Measurements from ENCODE around the gene CDKN3.
"Not testable (repeated sequence)": the region's sequence is repeated elsewhere in the genome, so short reads cannot be mapped to it uniquely, and the experiment has no call there.

Gene CDKN3

DNA sequence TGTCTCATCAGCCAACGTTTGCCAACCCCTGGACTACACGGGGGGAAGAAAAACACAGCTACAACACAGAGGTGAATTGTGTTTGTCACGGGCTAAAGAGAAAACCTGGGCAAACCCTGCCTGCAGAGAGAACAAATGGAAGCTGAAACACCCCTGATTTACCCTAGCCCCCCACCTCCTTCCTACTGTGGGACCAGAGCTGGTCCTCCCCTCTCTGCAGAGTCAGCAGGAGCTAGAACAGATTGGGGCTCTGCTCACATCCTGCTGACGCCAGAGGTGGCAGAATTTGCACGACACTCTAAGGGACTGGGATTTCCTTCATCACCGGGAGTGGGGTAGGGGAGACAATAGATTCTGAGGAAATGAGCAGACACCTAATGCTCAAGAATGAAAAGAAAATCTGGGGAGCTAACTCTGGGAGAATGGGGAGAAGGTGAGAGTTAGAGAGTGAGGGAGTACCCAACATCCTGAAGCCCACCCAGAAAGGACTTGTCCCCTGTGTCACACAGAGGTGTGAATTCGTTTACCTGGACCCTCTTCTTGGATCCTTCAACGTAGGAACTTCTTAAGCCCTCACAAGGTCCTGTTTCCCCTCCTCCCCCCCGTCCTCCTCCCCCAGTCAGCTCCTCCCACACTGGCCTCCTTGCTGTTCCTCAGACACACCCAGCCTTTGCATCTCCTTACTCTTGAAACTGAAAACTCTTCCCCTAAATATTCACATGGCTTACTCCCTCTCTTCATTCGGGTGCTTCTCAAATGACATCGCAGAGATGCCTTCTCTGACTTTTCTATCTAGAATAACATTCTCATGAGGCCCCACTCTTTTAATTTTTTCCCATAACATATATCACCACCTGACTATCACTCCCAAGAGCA lies 26.2 kb upstream of the CDKN3 start:
- DNase-seq, result no peak

- DNase-seq, result no peak
Measured at GRCh38 chr14:54374117-54374884, 22.5 kb upstream of the CDKN3 start.

- DNase-seq, result no peak
Measured at GRCh38 chr14:54377501-54377900, 19.3 kb upstream of the CDKN3 start.

DNA sequence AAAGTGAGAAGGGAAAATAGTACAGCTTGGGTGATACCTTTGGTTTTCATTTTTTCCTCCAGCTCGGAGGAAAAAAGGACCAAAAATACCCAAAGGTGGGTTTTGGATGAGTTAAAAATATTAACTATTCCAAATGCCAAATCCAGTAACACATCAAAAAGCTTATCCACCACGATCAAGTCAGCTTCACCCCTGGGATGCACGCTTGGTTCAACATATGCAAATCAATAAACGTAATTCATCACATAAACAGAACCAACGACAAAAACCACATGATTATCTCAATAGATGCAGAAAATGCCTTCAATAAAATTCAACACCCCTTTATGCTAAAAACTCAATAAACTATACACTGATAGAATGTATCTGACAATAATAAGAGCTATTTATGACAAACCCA lies 17.9 kb upstream of the CDKN3 start:
- DNase-seq, result not testable (repeated sequence)

DNA sequence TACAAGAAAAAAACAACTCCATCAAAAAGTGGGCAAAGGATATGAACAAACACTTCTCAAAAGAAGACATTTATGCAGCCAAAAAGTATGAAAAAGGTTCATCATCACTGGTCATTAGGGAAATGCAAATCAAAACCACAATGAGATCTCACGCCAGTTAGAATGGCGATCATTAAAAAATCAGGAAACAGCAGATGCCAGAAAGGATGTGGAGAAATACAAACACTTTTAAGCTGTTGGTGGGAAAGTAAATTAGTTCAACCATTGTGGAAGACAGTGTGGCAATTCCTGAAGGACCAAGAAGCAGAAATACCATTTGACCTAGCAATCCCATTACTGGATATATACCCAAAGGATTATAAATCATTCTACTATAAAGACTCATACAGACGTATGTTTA lies 16.2 kb upstream of the CDKN3 start:
- DNase-seq, result not testable (repeated sequence)

DNA sequence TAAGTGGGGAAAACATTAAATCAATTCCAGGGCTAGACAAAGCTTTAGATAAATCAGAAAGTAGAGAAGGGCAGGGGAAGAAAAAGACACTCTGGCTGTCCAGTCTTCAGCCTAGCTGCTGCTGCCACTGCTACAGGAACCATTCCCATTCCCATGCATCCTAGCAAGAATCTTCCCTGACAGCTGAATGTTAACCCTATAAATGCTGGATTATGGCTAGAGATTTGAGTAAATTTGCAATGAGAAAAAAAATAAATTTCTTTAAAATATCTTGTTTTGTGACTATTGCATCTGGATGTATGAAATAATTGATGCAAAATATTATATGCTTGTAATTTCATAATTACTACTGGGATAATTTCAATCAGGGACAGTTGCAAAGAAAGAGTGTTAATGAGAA lies 15.0 kb upstream of the CDKN3 start:
- DNase-seq, result no peak

DNA sequence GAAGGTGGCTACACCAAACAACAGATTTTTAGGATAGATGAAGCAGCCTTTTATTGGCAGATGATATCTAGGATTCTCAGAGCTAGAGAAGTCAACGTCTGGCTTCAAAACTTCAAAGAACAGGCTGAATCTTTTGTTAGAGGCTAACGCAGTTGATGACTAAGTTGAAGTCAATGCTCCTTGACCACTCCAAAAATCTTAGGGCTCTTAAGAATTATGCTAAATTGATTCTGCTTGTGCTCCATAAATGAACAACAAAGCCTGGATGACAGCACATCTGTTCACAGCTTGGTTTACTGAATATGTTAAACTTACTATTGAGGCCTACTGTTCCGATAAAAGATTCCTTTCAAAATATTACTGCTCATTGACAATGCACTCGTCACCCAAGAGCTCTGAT lies 13.0 kb upstream of the CDKN3 start:
- no peak for DNase-seq

DNA sequence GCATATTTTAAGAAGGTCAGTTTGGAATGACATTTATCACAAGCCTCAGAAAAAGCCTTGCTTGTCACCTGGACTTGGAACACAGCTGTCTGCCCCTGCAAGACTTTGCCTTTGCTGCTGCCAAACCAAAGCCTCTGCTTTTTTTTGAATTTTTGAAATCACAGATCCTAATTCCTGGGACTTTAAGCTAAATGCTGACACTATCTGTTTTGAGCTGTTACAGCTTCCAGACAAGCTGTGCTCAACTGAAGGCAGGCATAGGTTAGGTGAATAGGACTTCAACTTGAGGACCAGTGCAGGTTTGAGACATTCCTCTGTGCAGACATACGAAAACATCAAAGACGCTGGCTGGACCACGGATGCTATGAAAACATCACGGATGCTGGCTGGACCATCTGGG lies 11.3 kb upstream of the CDKN3 start:
- no peak for DNase-seq

- DNase-seq, result no peak
Measured at GRCh38 chr14:54387328-54387727, 9.5 kb upstream of the CDKN3 start.

GRCh38 chr14:54392131-54392859 lies 4.5 kb upstream of the CDKN3 start:
- DNase-seq, result no peak

GRCh38 chr14:54392986-54393884 lies 3.6 kb upstream of the CDKN3 start:
- DNase-seq, result not testable (repeated sequence)

DNA sequence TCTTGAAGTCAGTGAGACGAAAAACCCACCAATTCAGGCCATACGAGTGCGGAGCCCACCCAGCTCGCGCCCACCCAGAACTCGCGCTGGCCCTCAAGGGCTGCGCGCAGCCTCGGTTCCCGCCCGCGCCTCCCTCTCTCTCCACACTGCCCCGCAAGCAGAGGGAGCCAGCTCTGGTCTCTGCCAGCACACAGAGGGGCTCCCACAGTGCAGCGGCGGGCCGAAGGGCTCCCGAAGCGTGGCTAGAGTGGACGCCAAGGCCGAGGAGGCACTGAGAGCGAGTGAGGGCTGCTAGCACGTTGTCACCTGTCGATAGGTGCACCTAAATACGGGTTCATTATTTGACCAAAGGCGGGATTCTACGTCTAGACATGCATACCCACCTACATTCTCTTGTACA lies 2.2 kb upstream of the CDKN3 start:
- no peak for DNase-seq

- DNase-seq, result no peak
Measured at GRCh38 chr14:54395284-54395683, 1.5 kb upstream of the CDKN3 start.

DNA sequence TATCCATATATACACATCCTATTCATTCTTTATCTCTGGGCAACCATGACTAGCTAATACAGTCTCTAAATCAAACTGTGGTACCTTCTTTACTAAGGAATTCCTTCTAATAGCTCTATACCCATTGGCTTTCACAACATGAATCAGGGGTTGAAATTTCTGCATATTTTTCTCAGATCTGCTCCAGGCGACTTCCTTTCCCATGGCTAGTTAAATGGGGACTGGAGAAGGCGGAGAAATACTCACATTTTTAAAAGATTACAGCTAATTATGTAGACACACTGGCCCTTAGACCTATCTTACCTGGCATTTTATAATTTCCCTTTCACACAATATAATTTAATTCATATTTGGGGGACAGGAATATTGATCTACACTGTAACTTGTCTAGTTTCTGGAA lies 1.1 kb upstream of the CDKN3 start:
- no peak for DNase-seq

DNA sequence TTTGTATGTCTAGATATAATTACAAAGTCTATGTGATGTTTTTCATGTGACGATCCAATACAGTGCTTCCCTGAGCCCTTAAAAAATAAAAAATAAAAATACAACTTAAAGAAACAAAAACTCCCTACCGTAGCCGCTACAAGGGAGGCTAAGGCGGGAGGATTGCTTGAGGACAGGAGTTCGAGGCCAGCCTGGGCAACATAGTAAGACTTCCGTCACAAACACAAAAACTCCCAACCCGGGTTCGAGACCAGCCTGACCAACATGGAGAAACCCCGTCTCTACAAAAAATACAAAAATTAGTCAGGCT lies 669 bp upstream of the CDKN3 start:
- no peak for DNase-seq

DNA sequence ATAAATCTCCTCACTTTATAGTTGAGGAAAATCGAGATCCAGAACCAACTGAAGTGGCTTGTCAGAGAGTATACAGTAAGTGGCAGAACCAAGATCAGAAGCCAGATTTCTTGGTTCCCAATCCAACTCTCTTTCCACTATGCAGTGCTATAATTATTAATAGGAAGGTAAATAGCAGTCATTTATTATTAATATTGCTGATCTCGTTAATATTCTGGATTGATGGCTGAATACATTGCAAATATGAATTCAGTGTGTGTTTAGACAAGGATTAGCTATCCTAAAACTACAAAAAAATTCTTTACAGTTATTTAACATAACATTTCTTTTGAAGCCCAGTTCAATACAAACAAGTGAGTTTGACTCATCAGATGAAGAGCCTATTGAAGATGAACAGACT lies 2.8 kb downstream of the CDKN3 start:
- no peak for DNase-seq

DNA sequence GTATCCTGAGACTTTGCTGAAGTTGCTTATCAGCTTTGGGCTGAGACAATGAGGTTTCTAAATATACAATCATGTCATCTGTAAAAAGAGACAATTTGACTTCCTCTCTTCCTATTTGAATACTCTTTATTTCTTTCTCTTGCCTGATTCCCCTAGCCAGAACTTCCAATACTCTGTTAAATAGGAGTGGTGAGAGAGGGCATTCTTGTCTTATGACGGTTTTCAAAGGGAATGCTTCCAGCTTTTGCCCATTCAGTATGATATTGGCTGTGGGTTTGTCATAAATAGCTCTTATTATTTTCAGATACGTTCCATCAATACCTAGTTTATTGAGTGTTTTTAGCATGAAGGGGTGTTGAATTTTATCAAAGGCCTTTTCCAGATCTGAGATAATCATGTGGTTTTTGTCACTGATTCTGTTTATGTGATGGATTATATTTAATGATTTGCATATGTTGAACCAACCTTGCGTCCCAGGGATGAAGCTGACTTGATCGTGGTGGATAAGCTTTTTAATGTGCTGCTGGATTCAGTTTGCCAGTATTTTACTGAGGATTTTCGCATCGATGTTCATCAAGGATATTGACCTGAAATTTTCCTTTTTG lies 6.7 kb downstream of the CDKN3 start:
- not testable (repeated sequence) for DNase-seq

- no peak for DNase-seq
Measured at GRCh38 chr14:54410215-54410614, 13.4 kb downstream of the CDKN3 start.

DNA sequence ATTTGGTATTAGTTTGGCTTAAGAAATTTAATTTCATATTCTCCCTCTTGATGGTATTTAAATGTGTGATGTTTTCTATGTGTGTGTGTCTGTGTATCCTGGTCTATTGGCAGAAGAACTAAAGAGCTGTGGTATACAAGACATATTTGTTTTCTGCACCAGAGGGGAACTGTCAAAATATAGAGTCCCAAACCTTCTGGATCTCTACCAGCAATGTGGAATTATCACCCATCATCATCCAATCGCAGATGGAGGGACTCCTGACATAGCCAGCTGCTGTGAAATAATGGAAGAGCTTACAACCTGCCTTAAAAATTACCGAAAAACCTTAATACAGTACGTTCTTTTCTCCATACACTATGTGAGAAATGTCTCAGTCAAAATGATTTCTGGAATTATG lies 14.6 kb downstream of the CDKN3 start:
- DNase-seq, result no peak

- DNase-seq, result no peak
Measured at GRCh38 chr14:54420478-54421142, 23.8 kb downstream of the CDKN3 start.

DNA sequence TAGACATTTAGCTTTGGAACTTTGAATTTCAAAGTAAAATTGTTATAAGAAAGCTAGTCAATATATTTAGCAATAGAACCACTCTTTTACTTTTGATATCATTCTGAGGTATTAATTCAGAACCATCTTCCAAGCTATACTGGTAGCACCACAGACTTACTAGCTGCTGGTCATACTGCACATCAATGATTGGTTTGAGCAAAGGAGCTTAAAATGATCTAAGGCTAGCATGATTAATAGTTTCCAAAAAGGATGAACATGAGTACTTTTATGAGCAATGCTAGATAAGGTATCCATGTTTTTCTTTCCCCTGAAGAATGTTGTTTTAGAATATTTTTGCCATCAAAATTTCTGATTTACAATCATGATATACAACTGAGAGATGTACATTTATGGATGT lies 27.2 kb downstream of the CDKN3 start:
- DNase-seq, result no peak

DNA sequence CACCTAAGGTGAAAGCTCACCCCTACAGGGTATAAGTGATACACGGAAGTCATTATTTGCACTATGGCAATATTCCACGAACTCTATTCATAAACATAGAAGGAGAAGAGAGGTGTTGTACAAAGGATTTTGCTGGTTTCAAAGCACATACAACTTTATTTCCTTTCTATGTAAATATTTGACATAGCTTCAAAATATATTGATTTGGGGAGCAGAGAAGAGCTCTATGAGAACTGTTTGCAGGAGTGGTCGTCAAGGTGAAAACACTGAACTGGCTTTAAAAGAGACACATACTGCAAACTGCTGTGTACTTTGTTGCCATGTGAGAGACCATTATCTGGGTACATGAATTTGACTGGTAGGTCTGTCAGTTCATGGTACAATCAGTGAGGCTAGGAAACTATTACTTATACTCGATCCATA lies 27.7 kb downstream of the CDKN3 start:
- no peak for DNase-seq

Measured in DMS 273 treated with DMSO at 0.1 percent for 48 hours (cell line).